NB4 (cell line): Measurements from ENCODE around the gene TSNAXIP1.
"Not testable (repeated sequence)": the region's sequence is repeated elsewhere in the genome, so short reads cannot be mapped to it uniquely, and the experiment has no call there.

Experiments used
- DNase-seq: peaks from one replicate; pipeline ENCODE4 v3.0.0; 2010; ENCODE audit warnings: low read depth
- H3K4me3 ChIP-seq: one replicate; pipeline ENCODE4 v1.5.1; 2011; ENCODE audit warnings: mild to moderate bottlenecking, low read depth, low read length, moderate library complexity
- CTCF ChIP-seq: IDR thresholded peaks from one replicate; pipeline ENCODE4 v1.5.1; 2012; ENCODE audit warnings: low read depth, low read length
- MAX ChIP-seq: IDR thresholded peaks from 2 replicates; pipeline ENCODE4 v1.6.1; 2011; ENCODE audit warnings: low read depth, low read length
- MYC ChIP-seq: IDR thresholded peaks from 2 replicates; pipeline ENCODE4 v1.6.1; 2011; ENCODE audit warnings: low read depth, low read length
- POLR2A ChIP-seq: IDR thresholded peaks from 2 replicates; pipeline ENCODE4 v1.6.1; 2011; ENCODE audit warnings: mild to moderate bottlenecking; ENCODE audit not compliant: insufficient read length; ENCODE audit errors: extremely low read depth

Gene TSNAXIP1

GRCh38 chr16:67862623-67863583, 56.2 kb downstream of the TSNAXIP1 start:
- no peak for DNase-seq
- no peak overlapping the region for H3K4me3 ChIP-seq
- TF ChIP-seq POLR2A: no peak
- TF ChIP-seq MAX: no peak
- TF ChIP-seq MYC: no peak
- no peak for TF ChIP-seq CTCF

- H3K4me3 ChIP-seq, DNase-seq: not testable (repeated sequence)
Measured at GRCh38 chr16:67864044-67864443, 57.4 kb downstream of the TSNAXIP1 start.

- DNase-seq: no peak
- H3K4me3 ChIP-seq: no peak overlapping the region
- TF ChIP-seq MYC (no peak), CTCF (no peak), POLR2A (no peak), MAX (no peak)
Measured at GRCh38 chr16:67864594-67864993, 57.9 kb downstream of the TSNAXIP1 start.

- no peak overlapping the region for H3K4me3 ChIP-seq
- DNase-seq: peak; percentile 64
- TF ChIP-seq POLR2A (no peak), CTCF (peak; percentile 56), MYC (peak; percentile 90), MAX (peak; percentile 94)
Measured at GRCh38 chr16:67865318-67865717, 58.6 kb downstream of the TSNAXIP1 start.

- no peak for DNase-seq
- no peak overlapping the region for H3K4me3 ChIP-seq
- no peak for TF ChIP-seq MAX
- TF ChIP-seq MYC: no peak
- no peak for TF ChIP-seq POLR2A
- no peak for TF ChIP-seq CTCF
Measured at GRCh38 chr16:67868290-67868689, 61.6 kb downstream of the TSNAXIP1 start.

GRCh38 chr16:67869653-67870052, 63.0 kb downstream of the TSNAXIP1 start:
- TF ChIP-seq POLR2A (no peak), MAX (no peak), CTCF (no peak), MYC (no peak)
- DNase-seq: no peak
- H3K4me3 ChIP-seq: no peak overlapping the region
